Suppressor macrophage treated with lipopolysaccharide for 4 hours (primary cell): ENCODE results near the gene NOC4L.
"Not testable (repeated sequence)": the region's sequence is repeated elsewhere in the genome, so short reads cannot be mapped to it uniquely, and the experiment has no call there.

Experiments used
- DNase-seq: peaks from one replicate; pipeline ENCODE4 v3.0.0-alpha.2; 2020

NOC4L gene

GRCh38 chr12:132124766-132125425 is 19.4 kb upstream of the NOC4L start:
- DNase-seq, result peak; percentile 15

DNA sequence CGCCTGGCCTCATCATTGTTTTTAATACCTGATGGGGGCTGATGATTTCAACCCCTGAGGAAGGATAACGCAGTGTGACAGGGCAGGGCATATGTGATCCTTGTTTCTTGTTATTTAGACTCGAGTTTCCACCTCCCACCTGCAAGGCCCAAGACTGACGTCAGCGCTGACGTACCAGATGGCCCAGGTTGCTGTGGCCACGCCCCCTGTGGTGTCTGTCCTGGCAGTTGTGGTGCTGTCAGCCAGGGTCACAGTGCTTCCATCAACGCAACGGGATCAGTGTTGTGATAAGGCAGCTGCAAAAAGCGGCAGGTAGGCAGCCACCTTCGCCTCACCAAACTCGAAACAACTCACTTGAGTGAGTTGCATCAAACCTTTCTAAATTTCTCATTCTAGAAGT is 18.5 kb upstream of the NOC4L start:
- no peak for DNase-seq

GRCh38 chr12:132127041-132127440 is 17.2 kb upstream of the NOC4L start:
- DNase-seq, result no peak

- DNase-seq, result no peak
Measured at GRCh38 chr12:132129007-132129406, 15.2 kb upstream of the NOC4L start.

GRCh38 chr12:132130690-132131089 is 13.6 kb upstream of the NOC4L start:
- no peak for DNase-seq

DNA sequence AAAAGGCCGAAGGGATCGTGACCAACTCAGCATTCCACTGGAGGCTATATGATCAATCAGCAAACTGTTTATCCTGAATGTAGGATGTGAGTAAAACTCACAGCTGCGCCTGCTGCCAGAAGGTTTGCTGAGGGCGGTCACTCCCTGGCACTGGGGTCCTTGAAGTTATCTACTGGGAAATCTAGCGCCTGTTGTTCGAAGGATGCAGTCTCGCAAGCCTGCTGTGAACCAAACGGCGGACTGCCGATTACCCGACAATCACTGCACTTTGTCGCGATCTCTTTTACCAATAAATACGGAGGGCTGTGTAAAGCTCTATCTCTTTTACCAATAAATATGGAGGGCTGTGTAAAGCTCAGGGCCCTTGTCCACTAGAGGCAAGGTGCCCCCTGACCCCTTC is 13.0 kb upstream of the NOC4L start:
- no peak for DNase-seq

DNA sequence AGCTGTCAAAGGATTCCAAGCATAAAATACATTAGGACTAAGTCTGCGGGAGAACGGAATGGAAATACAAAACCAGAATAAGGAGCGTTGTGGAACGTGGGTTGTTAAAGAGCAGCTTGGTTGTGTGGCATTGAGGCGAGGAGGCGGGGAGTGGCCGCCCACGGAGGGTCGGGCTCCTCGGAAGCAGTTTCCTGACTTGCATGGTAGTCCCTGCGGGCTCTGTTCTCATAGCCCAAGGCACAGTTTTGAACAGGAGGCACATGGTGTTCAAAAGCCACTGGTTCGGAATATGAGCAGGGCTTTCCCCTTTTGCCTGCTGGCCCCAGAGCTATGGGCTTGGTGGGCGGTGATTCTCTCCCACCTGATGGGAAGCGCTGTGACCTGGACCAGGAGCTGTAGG is 12.3 kb upstream of the NOC4L start:
- DNase-seq, result no peak

DNA sequence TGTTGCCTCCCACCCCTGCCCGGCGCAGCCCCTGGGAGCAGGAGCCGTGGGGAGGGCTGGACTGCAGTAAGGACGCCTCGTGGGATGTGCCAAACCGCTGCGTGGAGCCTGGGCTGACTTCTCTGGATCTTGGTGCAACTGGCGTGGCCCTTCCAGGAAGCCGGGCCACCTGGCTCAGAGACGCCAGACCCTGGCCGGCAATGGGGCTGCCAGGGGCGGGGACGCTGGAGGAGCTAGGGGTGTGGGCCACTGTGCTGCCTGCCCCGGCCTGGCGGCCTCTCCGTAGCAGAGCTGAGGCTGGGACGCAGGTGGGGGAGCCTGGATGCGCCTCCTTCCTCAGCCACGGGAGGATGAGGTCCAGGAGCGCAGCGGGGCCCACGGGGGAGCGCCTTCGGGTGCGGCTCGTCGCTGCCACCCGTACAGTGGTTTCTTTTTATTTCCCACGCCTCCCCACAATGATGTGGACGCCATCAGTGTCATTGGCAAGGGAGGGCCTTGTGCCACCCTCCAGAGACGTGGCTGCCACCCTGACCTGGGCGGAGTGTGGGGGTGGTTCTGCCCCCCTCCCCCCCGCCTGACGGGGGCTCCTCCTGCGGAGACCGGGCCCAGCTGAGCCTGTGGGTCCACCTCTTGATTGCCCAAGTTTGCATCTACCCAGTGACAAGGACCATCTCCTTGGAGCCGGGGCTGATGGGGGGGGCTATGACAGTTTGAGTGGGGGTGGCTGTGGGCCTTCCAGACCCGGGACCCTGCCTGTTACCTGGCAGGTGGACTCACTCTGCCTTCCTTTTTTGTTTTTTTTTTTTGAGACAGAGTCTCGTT is 11.4 kb upstream of the NOC4L start:
- no peak for DNase-seq

DNA sequence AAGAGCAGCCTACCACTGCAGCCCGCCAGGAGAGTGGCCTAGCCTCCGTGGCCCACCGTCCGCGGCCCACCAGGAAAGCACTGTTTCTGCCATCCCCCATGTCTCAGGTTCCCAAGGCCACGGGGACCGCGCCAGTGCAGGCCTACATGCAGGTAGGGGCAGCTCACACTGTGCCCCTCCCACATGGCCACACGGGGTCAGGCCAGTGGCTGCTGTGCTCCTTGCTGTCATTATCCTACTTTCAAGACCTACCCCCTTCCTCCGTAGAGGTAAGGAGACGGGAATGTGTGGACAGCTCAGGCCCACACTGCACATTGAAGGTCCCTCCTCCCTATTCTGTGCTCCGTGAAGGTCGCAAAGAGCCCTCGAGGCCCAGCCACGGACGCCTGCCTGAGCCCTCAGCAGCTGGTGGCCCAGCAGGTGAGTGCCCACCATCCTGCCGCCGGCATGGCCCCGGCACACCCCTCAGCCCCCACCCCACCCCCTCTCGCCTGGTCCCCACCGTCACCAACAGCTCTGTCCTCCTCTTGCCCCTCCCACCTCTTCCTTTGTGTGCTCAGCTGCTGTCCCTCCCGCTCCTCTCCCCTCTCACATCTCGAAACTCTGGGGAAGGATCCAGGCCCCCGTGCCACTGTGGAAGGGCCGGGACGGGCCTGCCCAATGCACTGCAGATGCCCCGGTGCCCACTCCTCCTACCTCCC is 10.2 kb upstream of the NOC4L start:
- DNase-seq, result no peak

DNA sequence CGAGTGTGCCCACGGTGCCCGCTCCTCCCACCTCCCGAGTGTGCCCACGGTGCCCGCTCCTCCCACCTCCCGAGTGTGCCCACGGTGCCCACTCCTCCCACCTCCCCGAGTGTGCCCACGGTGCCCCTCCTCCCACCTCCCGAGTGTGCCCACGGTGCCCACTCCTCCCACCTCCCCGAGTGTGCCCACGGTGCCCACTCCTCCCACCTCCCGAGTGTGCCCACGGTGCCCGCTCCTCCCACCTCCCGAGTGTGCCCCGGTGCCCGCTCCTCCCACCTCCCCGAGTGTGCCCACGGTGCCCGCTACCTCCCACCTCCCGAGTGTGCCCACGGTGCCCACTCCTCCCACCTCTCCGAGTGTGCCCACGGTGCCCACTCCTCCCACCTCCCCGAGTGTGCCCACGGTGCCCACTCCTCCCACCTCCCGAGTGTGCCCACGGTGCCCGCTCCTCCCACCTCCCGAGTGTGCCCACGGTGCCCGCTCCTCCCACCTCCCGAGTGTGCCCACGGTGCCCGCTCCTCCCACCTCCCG is 9.5 kb upstream of the NOC4L start:
- DNase-seq, result not testable (repeated sequence)

GRCh38 chr12:132136226-132136625 is 8.0 kb upstream of the NOC4L start:
- DNase-seq, result not testable (repeated sequence)

DNA sequence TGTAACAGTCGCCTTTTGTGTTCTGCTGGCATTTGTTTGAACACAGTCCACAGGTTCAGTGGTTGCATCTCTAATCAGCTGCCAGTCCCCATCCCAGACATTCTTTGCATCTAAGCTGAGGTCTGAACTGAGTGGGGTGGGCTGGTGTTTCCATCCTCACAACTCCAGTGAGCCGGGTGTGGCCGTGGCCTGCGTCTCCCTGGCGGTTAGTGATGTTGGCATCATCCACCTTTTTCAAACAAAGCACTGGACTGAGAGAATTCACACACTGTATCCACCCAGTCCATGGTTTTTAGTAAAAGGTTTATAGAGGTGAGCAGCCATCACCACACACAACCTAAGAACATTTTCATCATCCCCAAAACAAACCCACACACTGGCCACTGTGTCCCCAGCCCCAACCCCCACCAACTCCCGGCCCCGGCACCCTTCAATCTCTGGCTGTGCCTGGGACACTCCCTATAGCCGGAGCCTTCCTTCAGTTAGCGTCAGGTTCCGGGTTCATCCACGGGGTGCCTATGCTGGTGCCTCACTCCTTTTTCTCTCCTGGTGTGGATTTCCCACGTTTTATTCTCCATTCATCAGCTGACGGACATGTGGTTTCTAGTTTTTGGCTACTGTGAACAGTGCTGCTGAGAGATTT is 6.7 kb upstream of the NOC4L start:
- no peak for DNase-seq

DNA sequence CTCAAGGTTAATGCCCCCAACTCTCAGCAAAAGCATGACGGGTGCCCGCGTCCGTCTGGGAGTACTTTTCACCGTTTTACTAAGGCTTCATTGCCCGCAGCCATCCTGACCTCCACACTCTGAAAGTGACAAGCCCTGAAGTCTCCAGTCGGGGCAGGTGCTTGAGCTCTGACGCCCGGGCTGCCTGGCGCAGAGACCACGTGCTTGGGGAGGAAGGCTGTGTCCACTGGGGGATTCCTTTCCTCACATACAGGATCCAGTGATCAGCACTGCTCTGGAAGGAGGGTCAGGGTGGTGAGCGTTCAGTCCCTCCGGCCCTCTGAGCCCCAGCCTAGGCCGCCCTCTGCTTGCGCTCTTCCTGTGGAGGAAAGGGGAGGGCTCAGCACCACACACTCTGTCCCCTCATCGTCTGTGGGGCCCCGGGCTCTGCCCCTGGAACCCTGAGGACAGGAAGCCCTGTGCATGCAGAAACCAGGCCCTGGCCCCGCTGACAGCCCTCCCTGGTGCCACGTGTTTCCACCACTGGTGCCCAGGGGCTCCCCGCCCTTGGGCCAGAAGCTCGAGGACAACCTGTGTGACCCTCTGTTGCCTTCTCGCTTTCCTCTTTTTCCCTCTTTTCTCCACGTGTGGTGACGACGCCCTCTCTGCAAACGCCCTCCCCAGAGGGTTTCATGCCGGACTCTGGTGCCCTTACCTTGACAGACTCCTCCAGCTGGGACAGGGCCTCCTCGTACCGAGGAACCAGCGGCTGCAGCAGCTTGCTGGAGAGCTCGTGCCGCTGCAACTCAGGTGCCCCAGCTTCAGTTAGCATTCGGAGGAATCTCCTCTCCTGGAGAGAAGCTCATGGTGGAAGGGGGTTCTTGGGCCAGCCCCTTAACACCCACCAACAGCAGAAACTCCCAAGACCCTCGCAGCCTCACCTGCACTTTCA is 5.1 kb upstream of the NOC4L start:
- no peak for DNase-seq

GRCh38 chr12:132139912-132140311 is 4.3 kb upstream of the NOC4L start:
- DNase-seq, result no peak

DNA sequence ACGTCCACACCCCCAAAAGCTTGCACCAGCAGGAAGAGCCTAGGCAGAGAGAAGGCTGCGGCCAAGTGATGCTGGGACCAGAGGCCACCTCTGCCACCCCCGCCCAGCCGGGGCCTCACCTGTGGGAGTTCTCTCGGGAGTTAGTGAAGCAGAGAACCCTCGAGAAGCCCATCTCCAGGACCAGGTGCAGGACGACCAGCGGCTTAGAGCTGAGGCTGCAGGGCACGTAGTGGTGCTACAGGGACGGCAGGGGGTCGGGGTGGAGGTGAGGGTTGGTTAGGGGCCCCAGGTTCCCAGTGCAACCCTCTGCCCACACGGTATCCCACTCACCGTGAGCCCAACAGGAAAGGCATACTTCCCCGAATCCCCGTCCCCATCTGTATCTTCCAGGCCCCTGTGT is 3.8 kb upstream of the NOC4L start:
- DNase-seq, result no peak

DNA sequence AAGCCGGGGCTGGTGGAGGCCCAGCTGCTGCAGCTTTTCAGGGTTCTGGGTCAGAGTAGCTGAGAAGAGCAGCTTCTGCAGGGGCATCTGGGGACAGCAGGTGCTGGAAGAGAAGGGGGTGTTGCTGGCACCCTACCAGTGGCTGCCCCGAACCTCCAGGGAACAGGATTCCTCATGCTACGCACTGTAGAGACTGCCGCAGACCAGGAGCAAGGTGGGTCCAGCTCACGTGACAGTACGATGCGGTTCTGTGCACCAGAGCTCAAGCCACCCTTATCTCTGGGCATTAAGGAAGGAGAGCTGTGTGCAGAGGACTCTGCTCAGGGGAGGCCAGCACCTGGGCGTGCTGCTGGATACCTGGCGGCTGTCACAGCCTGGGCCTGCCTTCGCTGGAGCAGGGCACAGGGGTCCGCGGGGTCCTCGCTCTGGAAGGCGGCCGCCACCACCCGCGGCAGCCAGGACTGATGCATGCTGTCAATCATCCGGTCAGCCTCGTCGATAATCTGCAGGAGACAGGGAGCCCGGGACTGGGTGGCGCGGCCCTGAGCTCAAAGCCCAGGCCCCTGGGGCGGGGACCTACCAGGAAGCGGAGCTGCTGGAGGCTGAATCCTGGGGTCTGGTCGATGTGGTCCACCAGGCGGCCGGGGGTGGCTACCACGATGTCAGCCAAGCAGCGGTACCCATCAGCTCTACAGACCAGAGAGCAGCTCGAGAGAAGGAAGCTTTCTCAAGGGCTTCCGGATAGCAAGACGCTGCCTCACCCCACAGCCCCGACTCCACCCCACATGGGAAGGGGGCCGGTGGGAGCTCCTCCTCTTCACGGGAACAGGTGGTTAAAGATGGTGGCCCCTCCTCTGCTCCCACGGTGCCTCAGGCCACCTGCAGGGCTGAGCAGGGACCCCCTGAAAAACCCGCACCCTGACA is 3.1 kb upstream of the NOC4L start:
- DNase-seq, result no peak

- DNase-seq, result no peak
Measured at GRCh38 chr12:132141976-132142678, 2.1 kb upstream of the NOC4L start.

DNA sequence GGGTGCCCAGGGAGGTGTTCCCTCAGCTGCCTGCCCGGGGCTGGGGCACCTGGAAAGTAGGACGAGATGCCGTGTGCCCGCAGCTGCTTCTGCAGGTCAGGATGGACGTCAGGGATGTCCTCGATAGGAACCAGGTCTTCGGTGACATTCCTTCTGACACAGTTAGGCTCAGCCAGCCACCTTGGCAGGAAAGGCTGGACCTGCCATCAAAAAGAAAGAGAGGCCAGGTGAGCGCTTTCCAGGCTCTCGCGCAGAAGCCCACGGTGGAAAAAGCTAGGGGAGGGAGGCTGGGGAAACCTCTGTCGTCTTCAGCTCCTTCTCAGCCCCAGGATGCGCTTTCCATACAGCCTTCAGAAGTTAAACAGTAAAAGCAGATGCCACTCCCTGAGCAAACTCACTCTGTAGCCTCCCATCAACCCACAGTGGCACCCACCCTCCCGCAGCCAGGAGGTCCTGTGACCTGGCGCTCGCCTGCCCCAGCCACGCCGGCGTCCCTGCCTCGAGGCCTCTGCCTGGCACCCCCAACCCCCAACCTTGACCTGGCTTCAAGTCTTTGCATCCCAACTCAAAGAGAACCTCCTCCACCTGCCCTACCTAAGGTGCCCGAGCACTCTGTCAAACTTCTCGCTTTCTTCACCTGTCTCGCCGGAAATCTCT is 1.4 kb upstream of the NOC4L start:
- DNase-seq, result no peak

DNA sequence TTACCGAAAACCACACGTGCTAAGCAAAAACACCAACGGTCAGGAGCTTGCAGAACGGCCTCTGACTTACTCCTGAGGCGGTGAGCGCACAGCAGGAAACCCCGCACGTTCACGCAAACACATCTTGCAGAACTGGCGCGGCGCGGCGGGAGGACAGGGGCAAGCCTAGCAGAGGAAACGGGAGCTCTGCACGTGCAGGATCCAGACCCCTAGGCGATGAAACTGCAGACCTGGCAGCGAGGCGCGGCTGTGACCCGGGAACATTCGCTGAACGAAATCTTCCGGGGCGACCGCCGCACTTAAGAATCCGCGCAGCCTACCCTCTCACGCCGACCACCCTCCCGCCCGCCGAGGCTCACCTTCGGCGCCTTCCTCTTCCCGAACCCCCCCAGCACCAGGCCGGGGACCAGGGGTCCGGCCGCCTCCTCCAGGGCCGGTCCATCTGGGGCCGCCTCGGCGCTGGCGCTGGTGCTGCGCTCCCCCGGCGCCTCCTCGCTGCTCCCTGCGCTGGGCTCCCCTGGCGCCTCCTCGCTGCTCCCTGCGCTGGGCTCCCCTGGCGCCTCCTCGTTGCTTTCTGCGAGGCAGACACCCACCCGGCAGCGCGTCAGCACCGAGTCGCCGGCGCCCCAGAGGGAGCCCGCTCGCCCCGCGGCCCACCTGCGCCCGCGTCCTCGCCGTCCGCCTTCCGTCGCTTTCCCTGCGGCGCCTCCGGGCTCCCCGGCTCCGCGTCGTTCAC is 753 bp upstream of the NOC4L start:
- DNase-seq, result no peak
